ENCODE data around the gene PCSK4.
"Not testable (repeated sequence)": the region's sequence is repeated elsewhere in the genome, so short reads cannot be mapped to it uniquely, and the experiment has no call there.

The PCSK4 gene

DNA sequence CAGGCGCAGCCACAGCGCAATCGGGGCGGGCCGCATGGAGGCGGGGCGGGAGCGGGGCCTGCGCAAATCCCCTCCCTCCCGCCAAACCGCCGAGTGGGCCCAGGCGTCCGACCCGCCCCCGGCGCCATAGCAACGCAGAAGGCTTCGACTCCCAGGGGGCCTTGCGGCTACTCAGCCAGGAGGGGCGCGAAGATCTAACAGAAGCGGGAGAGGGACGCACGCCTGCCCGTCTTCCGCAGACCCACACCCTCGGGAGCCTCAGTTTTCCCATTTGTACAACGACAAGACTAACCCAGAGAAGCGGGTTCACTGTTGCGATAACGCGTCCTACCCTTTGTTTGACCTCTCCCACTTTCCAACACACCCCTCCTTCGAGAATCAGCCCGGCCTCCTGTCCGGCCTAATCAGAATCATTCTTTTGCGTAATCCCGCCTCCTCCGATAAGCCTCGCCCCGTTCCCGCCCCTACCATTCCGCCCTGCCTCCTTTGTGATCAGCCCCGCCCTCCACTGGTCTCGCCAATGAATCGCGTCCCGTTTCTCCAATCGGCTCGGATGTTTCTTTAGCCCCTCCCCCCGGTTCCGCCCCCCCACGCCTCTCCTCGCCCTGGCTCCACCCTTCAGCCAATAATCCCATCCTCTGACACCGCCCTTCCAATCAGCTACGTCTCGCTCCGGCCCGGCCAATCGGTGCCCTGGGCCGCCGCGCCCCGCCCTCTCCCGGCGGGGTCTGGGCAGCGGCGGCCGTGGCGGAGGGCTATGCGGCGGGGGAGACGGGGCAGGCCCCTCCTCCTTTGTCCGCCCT, at the start of gene PCSK4:
Gene PCSK4, minus strand, starts transcription at position 40 of the 803 bp plus-strand sequence. Its CDS starts 4 bp downstream, at position 36.
- peak; percentile 98 for DNase-seq

DNA sequence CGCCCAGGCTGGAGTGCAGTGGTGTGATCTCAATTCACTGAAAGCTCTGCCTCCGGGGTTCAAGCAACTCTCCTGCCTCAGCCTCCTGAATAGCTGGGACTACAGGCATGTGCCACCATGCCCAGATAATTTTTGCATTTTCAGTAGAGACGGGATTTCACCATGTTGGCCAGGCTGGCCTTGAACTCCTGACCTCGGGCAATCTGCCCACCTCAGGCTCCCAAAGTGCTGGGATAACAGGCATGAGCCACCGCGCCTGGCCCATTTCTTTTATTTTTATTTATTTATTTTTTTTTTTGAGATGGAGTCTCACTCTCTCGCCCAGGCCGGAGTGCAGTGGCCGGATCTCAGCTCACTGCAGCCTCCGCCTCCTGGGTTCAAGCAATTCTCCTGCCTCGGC, 49.6 kb upstream of the PCSK4 start:
- not testable (repeated sequence) for DNase-seq

DNA sequence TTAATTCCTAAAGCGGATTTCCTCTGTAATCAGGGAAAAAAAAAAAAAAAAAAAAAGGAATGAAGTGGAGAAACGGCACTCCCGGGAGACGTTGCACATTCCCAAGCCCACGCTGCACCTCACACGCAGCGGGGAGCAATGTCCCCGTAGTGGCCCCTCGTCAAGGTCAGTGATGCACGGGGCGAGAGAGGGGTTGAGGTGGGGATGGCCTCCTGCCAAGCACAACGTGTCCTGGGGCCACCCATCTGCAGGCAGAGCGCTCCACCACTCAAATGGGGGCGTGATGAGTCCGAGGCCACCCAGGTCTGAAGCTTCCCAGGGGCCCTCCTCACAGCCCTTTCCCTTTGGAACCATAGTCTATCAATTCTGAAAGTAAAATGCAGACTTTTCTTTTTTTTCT, 48.8 kb upstream of the PCSK4 start:
- DNase-seq, result no peak

DNA sequence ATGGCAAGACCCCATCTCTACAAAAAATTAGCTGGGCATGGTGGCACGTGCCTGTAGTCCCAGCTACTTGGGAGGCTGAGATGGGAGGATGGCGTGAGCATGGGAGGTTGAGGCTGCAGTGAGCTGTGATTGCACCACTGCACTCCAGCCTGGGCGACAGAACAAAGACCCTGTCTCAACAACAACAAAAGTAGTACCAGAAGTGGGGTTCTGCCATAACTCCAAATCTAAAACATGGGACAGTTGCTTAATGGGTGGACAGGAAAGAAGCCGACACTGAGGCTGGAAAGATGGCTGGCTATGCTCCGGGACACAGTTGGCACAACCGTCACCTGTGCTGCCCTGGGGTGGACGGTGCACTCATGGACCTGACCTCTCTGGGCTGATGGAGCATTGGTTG, 45.5 kb upstream of the PCSK4 start:
- DNase-seq, result not testable (repeated sequence)

DNA sequence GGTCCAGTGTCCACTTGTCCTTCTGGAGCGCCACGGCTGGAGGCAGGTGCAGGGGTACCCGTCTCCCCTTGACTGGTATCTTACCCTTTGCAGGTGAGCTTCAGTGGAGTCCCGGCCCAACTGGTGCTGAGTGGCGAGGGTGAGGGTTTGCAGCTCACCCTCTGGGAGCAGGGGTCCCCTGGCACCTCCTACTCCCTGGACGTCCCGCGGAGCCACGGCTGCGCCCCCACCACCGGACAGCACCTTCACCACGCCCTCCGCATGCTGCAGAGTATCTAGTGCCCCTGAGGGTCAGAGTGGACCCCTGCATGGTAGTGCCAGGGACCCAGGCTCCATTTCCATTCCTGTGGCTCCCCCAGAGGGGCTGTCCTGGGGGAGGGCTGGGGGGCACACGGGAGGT, 44.8 kb upstream of the PCSK4 start:
- DNase-seq, result no peak

DNA sequence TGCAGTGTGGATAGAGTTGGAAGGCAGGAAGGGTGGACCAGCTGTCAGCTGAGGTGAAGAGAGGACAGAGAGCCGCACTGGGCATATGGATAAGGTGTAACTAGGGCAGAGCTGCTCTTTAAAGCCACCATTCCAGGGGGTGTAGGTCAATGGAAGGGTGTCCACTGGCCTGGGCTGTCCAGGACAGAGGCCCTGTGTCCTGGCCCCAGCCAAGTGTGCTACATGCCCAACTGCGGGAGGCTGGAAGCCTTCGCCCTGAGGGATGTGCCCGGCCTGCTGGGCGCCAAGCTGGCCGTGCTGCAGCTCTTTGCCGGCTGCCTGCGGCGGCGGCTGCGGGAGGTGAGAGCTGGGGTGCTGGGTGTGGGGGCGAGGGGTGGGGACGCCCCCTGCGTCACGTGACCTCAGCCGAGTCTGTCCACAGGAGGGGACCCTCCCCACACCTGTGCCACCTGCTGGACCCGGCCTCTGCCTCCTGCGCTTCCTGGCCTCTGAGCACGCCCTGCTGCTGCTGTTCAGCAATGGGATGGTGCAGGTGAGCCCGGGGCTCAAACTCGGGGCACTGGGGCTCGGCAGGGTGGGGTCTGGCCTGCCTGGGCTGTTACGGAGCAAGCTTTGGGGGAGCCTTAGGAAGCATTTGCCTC, 43.5 kb upstream of the PCSK4 start:
- DNase-seq, result no peak

DNA sequence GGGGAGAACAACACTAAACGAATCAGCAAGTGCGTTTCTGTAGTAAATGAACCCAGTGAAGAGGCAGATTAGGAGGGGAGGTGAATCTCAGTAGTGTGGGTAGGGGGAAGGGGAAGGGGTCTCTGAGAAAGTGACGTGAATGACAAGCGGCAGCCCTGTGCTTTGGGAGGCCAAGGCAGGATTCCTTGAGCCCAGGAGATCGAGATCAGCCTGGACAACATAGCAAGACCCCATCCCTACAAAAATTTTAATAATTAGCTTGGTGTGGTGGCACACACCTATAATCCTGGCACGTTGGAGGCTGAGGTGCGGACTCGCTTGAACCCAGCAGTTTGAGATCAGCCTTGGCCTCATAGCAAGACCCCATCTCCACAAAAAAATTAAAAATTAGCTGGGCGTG, 41.9 kb upstream of the PCSK4 start:
- no peak for DNase-seq

DNA sequence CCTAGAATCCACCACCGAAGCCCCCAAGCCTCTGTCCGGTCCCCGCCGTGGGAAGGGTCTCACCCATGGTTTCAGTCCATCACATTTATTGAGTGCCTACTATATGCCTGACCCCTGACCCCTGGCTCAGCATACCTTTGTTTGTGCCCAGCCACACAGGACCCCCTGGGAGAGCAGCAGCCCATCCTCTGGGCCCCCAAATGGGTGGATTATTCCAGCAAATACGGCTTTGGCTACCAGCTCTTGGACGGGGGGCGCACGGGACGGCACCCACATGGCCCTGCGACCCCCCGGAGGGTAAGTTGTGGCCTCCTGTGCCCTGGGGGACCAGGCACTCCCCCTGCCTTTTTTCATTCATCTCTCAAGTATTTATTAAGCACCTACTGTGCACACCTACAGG, 41.4 kb upstream of the PCSK4 start:
- no peak for DNase-seq

DNA sequence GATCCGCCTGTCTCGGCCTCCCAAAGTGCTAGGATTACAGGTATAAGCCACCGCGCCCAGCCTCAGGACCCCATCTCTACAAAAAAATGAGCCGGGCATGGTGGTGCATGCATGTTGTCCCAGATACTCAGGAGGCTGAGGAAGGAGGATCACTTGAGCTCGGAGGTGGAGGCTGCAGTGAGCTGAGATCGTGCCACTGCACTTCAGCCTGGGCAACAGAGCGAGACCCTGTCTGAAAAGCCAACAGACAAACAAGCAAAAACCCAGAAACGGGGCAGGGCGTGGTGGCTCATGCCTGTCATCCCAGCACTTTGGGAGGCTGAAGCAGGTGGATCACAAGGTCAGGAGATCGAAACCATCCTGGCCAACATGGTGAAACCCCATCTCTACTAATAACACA, 40.7 kb upstream of the PCSK4 start:
- not testable (repeated sequence) for DNase-seq

DNA sequence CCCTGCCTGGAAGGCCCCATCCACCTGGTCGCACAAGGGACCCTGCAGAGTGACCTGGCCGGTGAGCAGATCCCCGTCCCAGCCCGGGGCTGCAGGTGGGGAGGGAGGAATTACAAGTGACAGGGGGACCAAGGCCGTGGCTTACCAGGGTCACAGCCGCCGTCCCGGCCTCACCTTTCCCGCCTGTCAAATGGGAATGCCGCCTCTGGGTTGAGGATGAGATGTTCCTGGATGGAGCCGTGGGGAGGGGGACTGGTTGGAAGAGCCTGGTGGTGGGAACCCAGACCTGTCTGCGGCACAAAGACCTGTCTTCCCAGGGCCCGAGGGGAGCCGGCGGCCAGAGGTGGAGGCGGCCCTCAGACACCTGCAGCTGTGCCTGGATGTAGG, 39.3 kb upstream of the PCSK4 start:
- no peak for DNase-seq

DNA sequence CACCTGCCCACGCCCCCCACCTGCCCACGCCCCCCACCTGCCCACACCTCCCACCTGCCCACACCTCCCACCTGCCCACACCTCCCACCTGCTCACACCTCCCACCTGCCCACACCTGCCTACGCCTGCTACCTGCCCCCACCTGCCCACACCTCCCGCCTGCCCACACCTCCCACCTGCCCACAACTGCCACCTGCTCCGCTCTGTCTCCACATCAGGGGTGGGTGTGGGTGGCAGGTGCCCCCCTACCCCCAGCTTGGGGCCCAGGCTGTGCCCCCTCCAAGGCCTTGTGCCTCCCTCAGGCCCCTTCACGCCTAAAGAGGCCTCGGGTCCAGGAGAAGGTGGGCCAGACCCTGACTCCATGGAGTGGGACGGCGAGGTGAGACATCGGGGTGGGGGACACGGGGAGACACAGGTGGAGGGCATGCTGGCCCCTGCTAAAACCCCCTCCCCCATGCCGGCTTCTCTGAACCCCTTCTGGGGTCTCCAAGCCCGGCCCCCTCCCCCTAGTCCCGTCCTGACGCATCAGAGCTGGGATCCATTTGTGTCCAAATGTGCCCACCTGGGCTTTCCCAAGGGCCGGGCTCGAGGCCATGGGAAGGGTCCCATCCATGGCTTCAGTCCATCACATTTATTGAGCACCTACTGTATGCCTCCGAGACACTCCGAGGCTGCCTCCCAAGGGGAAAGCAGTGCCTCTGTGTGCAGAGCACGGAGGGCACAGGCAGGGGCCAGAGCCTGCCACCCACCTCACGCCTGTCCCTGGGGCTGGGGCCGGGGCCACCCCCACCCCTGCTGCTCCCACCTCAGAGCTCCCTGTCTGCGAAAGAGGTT, 38.7 kb upstream of the PCSK4 start:
- DNase-seq, result no peak

DNA sequence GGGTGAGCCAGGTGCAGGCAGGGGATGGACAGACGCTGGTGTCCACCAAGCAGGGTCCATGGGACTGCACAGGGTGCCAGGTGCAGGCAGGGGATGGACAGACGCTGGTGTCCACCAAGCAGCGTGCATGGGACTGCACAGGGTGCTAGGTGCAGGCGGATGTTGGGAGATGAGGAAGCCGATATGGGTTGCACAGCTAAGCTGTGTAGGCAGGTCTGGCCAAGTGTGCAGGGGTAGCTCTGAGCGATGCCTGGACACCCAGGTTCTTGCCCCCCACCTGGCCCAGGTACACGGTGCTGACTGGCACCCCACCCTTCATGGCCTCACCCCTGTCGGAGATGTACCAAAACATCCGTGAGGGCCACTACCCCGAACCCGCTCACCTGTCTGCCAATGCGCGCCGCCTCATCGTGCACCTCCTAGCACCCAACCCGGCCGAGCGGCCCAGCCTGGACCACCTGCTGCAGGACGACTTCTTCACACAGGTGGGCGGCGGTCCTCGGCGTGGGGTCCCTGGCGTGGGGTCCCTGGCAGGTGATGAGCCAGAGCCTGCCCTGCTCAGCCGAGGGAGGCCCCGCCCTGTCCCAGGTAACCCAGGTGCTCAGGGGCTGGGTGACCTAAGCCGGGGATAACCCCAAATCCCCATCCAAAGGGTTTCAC, 37.6 kb upstream of the PCSK4 start:
- DNase-seq, result no peak

DNA sequence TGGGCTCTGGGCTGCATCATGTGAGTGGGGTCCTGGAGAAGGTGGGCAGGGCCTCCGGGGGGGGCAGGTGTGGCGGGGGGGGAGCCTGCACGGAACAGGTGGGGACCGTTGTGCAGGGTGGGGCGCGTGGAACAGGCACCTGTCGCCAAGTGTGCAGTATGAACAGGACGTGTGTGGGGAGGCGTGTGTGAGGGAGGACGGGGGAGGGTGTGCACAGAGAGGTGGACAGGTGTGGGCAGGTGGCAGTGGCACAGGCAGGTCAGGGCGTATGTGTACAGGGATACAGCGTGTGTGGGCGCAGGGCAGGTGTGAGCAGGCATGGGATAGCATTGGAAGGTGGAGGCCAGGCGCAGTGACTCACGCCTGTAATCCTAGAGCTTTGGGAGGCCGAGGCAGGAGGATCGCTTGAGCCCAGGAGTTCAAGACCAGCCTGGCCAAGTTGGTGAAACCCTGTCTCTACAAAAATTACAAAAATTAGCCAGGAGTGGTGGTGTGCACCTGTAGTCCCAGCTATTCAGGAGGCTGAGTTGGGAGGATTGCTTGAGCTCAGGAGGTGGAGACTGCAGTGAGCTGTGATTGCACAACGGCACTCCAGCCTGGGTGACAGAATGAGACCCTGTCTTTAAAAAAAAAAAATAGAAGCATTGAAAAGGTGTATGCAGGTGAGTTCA, 37.0 kb upstream of the PCSK4 start:
- DNase-seq, result no peak

DNA sequence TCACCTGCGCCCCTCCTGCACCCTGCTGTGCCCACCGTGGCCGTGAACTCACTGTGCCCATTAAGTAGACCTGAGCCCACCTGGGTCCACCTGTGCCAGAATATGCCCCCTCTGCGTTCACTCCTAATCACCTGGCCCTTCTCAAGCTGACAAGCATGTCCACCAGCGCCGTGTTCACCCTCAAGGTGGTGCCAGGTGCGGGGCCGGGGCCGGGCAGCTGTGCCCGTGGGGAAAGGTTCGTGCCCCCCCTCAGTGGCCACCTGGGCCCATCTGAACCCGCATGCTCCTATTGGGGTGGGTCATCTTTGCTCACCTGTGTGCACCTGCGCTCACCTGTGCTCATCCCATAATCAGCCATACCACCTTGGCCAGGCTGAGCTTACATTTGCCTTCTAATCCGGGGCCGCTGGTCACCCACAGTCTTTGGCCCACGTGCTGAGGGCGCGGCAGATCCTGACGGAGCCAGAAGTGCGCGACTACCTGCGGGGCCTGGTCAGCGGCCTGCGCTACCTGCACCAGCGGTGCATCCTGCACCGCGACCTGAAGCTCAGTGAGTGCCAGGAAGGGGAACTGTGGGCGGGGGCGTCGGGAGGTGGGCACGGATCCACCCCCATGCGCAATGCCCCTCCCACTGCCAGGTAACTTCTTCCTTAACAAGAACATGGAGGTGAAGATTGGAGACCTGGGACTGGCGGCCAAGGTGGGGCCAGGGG, 36.1 kb upstream of the PCSK4 start:
- no peak for DNase-seq

DNA sequence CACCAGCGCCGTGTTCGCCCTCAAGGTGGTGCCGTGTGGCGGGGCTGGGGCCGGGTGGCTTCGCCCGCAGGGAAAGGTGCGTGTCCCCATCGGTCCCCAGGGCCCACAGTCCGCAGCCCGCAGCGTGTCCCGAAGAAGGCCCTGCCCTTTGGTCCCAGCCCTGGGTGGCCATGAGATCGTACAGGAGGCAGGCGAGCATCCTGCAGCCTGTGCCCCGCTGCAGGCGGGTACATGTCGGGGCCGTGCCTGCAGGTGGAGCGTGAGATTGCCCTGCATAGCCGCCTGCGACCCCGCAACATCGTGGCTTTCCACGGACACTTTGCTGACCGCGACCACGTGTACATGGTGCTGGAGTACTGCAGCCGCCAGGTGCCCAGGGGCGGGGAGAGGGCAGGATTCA, 35.2 kb upstream of the PCSK4 start:
- DNase-seq, result no peak

DNA sequence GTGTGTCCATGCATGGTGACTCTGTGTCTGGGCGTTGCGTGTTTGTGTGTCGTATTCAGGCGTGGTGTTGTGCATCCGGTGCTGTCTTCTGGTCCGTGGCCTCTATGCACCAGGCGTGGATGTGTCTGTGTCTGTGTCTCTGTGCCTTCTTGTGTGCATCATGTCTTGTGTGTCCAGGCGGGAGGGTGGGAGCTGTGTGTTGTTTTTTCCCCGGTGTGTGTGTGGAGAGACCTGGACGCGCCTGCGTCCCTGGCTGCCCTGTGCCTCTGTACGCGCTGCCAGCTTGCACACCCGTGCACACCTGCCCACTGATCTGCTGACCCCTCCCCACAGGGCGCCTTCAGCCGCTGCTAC, 34.8 kb upstream of the PCSK4 start:
- DNase-seq, result no peak

DNA sequence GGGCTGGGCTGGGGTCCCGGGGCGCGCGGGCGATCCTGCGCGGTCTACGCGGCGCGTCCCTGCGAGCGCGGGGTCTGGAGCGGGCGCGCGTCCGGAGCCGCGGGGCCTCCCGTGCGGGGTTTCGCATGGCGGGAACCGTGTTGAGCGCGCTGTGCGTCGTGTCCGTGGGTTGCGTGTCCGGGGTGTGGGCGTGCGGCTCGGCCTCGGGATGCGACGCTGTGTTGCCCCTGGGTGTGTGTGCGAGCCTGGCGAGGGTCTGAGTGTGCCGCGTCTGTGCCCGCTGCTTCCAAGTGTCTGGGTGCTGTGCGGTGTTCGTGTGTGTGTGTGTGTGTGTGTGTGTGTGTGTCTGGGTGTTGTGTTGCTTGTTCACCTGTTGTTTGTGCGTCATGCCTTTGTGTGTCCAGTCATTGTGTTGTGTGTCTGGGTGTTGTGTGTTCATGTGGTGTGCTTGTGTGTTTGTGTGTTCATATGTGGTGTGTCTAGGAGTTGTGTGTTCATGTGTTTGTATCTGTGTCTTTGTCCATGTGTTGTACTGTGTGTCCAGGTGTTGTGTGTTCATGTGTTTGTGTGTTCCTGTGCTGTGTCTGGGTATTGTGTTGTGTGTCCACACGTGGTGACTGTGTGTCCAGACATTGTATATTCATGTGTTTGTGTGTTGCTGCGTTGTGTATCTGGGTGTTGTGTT, 34.3 kb upstream of the PCSK4 start:
- DNase-seq, result no peak

DNA sequence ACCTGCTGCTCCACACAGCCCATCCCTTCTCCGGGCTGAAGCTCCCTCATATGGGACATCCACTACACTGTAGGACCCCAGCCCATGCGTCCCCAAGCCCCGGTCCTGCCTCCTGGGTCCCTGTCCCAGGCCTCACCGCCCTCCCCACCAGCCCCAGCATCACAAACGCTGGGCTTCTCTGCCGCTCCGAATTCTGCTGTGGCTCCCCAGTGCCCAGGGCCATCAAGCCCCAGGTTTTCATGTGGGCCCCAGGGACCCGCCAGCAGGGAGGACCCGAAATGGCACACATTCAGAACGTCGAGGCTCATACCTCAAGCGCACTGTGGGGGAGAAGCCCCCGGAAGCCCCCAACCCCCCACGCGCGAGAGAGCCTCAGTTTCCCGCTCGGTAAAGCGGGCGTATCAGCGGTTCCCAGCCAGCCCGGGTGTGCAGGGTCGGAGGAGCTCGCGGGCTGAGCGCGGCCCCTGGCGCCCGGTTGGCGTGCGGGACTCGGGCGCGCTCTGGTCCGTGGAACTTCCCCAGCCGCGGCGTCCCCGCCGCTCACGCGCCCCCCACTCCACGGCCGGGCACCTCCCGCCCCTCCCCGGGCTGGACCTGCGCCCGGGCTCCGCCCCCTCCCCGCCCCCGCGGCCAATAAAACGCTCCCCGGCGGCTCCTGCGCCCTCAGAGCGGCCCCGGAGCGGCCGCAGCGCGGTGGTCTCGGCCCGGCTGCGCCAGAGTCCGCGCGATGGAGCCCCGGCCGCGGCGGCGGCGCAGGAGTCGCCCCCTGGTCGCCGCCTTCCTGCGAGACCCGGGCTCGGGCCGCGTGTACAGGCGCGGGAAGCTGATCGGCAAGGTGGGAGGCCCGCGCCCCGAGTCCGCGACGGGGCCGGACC, 33.5 kb upstream of the PCSK4 start, which contains the start of gene PLK5:
Gene PLK5, plus strand, starts transcription at position 666 of the 875 bp plus-strand sequence. CDS start 2,920 bp downstream, outside the sequence.
- DNase-seq, result no peak

DNA sequence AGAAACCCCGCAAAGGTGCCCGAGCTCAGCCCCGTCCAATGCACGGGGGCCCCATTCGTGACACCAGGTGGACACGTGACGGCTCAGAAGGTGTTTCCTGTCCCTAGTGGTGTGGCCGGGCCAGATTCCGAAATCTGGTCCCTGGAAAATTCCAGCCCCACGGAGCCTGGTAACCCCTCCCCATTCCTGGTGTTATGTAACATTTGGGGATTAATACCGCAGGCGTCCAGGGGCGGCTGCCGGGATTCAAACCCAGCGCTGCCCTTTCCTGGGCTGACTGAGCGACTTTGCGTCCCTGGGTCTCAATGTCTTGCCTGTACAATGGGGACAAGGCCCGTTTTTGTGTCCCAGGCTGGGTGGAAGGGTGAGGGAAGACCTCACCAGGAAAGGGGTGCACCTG, 32.7 kb upstream of the PCSK4 start:
- DNase-seq, result no peak

DNA sequence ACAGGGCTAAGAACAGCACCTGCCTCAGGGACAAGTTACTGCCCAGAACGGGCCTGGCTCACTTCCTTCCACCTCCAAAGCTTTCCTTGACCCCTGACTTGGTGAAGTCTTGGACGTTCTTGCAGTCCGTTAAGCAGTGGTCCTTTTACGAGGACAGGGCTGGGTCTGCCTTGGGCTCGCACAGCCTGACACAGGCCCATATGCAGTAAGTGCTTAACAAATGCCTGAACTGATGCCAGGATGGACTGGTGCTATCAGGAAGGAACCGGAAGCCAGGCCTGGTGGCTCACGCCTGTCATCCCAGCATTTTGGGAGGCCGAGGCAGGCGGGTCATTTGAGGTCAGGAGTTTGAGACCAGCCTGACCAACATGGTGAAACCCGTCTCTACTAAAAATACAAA, 31.9 kb upstream of the PCSK4 start:
- DNase-seq, result no peak

All from CD4-positive, alpha-beta T cell treated with Interleukin-6 for 4 hours (primary cell).